GM12872 (cell line): ENCODE results near the gene HOXC5.

Experiments
- TF ChIP-seq, protein P1 (sequence below): IDR thresholded peaks from 3 replicates; pipeline ENCODE4 v1.5.1; 2011; ENCODE audit warnings: low read depth, mild to moderate bottlenecking, low read length, moderate library complexity; ENCODE audit not compliant: insufficient read depth

Gene HOXC5

GRCh38 chr12:54075409-54075808 lies 42.6 kb downstream of the HOXC5 start:
- TF ChIP-seq, protein P1, sequence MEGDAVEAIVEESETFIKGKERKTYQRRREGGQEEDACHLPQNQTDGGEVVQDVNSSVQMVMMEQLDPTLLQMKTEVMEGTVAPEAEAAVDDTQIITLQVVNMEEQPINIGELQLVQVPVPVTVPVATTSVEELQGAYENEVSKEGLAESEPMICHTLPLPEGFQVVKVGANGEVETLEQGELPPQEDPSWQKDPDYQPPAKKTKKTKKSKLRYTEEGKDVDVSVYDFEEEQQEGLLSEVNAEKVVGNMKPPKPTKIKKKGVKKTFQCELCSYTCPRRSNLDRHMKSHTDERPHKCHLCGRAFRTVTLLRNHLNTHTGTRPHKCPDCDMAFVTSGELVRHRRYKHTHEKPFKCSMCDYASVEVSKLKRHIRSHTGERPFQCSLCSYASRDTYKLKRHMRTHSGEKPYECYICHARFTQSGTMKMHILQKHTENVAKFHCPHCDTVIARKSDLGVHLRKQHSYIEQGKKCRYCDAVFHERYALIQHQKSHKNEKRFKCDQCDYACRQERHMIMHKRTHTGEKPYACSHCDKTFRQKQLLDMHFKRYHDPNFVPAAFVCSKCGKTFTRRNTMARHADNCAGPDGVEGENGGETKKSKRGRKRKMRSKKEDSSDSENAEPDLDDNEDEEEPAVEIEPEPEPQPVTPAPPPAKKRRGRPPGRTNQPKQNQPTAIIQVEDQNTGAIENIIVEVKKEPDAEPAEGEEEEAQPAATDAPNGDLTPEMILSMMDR = no peak

DNA sequence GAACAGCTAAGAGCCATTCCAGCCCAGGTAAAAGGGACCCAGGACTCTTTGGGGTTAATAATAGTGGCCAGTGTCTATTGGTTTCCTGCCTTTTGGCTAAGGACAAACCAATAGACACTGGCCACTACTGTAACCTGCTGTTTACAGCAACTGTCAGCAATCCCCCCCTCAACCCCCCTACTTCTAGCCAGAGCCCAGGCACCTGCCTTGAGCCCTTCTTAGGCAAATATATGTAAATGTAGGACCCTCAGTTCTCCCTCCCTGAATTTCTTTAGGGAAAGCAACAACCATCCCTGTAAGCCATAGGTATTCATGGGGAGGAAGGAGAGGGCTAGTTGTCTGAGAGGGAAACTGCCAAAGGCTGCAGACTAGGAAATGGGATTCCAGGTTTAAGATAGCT lies 43.1 kb downstream of the HOXC5 start:
- TF ChIP-seq, protein P1 = no peak

- TF ChIP-seq, protein P1 = no peak
These were observed 49.6 kb downstream of the HOXC5 start for GRCh38 chr12:54082397-54082892.
